Endothelial cell (in vitro differentiated cells): ENCODE measurements around the gene BNC2. TPM values are rescaled to one million over a fixed set of nuclear protein-coding genes. Genes with fewer than 3 reads are reported as not detected.

Experiments used
- DNase-seq: peaks from one replicate; pipeline ENCODE4 v3.0.0; 2021; ENCODE audit warnings: low spot score
- H3K27ac Mint-ChIP-seq: one replicate; pipeline ENCODE4 v1.8.0; 2021; ENCODE audit warnings: mixed read lengths, inconsistent platforms; ENCODE audit not compliant: unreplicated experiment
- H3K27me3 Mint-ChIP-seq: one replicate; pipeline ENCODE4 v1.8.0; 2021; ENCODE audit warnings: mild to moderate bottlenecking, moderate library complexity, mixed read lengths, inconsistent platforms; ENCODE audit not compliant: unreplicated experiment
- H3K36me3 Mint-ChIP-seq: one replicate; pipeline ENCODE4 v1.8.0; 2021; ENCODE audit warnings: mild to moderate bottlenecking, low read depth, mixed read lengths, inconsistent platforms; ENCODE audit not compliant: unreplicated experiment
- H3K4me1 Mint-ChIP-seq: one replicate; pipeline ENCODE4 v1.8.0; 2021; ENCODE audit warnings: mild to moderate bottlenecking, mixed read lengths, inconsistent platforms; ENCODE audit not compliant: unreplicated experiment
- H3K4me3 Mint-ChIP-seq: one replicate; pipeline ENCODE4 v1.8.0; 2021; ENCODE audit warnings: mild to moderate bottlenecking, mixed read lengths, inconsistent platforms; ENCODE audit not compliant: unreplicated experiment
- H3K9me3 Mint-ChIP-seq: one replicate; pipeline ENCODE4 v1.8.0; 2021; ENCODE audit warnings: mixed read lengths, inconsistent platforms; ENCODE audit not compliant: unreplicated experiment
- total RNA-seq: library from RNA; stranded (reverse); fragmentation: NEBNext Ultra II Directional; extraction: Animal tissue kit (Norgen Biotek cat#: 25700); gene quantifications from one replicate; pipeline ENCODE4 v1.2.1, GENCODE V29; 2021; ENCODE audit not compliant: unreplicated experiment
- TF ChIP-seq, protein P1 (sequence below): fragments of 200-600 bp; sonication (generic); IDR thresholded peaks from one replicate; pipeline ENCODE4 v1.5.0; 2021; ENCODE audit warnings: antibody characterized with exemption; ENCODE audit not compliant: unreplicated experiment

BNC2 gene
- total RNA-seq, 1 donor from 2014 or later, result 20.1 TPM

DNA sequence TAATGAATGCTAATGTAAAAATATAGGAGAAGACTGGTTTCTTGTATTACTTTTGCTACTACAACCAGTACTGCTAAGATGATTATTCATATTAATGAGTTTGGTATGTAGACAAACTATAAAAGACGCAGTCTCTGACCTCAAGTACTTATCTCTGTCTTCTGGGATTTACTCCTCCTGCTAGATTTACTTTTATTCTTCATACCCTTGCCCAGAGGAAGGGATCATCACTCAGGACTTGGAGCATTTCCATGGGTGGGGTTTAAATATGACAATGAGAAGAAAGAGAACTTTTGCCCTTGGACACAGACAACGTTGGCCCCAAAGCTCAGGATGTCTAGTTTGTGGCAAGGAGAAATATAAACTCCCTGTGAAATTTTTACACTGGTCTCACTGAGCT, 126.1 kb downstream of the BNC2 start:
- Mint-ChIP-seq H3K36me3 (no peaks in the 10 kb centered on the region), H3K9me3 (no peaks in the 10 kb centered on the region), H3K27ac (no peak overlapping the region), H3K27me3 (no peaks in the 10 kb centered on the region), H3K4me3 (no peak overlapping the region), H3K4me1 (no peaks in the 10 kb centered on the region)
- no peak for DNase-seq
- TF ChIP-seq, protein P1, sequence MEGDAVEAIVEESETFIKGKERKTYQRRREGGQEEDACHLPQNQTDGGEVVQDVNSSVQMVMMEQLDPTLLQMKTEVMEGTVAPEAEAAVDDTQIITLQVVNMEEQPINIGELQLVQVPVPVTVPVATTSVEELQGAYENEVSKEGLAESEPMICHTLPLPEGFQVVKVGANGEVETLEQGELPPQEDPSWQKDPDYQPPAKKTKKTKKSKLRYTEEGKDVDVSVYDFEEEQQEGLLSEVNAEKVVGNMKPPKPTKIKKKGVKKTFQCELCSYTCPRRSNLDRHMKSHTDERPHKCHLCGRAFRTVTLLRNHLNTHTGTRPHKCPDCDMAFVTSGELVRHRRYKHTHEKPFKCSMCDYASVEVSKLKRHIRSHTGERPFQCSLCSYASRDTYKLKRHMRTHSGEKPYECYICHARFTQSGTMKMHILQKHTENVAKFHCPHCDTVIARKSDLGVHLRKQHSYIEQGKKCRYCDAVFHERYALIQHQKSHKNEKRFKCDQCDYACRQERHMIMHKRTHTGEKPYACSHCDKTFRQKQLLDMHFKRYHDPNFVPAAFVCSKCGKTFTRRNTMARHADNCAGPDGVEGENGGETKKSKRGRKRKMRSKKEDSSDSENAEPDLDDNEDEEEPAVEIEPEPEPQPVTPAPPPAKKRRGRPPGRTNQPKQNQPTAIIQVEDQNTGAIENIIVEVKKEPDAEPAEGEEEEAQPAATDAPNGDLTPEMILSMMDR, result no peak

DNA sequence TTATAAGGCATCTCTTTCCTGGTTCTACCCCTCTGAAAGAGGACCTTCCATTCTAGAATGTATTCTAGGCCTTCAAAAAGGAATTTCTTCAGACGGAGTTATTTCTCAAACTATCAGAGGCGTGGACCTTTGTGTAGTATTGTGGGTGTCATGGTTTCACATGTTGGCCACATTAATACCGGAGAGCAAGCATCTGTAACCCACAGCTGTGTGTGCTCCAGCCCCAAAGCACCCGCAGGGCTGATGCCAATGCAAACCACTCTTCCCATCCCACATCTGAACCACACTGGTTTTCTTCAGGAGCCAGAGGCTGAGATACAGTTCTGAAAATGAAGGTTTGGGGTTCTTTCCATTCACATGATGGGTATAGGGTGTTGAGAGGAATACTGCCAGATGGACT, 127.1 kb downstream of the BNC2 start:
- Mint-ChIP-seq H3K4me1 (no peaks in the 10 kb centered on the region), H3K36me3 (no peaks in the 10 kb centered on the region), H3K27ac (no peak overlapping the region), H3K4me3 (no peak overlapping the region), H3K27me3 (no peaks in the 10 kb centered on the region), H3K9me3 (no peaks in the 10 kb centered on the region)
- TF ChIP-seq, protein P1, result no peak
- DNase-seq, result no peak

DNA sequence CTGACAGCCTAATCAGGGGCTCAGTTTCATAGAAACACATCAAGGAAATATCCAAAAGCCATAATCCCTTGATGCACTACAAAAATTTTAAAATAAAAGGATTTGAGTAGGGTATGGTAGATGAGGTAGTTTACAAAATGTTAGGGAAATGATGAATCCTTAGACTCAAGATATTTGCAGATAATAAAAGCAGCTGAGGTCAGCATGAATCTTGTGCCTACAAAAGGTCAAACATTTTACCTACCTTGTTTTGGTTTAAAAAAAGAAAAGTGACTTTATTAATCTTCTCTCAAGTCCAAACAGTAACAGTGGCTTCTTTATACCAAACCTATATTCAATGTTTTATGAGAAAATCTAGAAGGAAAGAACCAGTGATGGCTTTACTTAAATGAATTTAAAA, 135.5 kb downstream of the BNC2 start:
- DNase-seq, result no peak
- H3K36me3 Mint-ChIP-seq, result no peaks in the 10 kb centered on the region
- H3K4me3 Mint-ChIP-seq, result no peak overlapping the region
- H3K9me3 Mint-ChIP-seq, result no peaks in the 10 kb centered on the region
- peaks cover 2% of the 10 kb centered on the region for H3K4me1 Mint-ChIP-seq
- no peak overlapping the region for H3K27ac Mint-ChIP-seq
- no peaks in the 10 kb centered on the region for H3K27me3 Mint-ChIP-seq
- TF ChIP-seq, protein P1, result no peak

DNA sequence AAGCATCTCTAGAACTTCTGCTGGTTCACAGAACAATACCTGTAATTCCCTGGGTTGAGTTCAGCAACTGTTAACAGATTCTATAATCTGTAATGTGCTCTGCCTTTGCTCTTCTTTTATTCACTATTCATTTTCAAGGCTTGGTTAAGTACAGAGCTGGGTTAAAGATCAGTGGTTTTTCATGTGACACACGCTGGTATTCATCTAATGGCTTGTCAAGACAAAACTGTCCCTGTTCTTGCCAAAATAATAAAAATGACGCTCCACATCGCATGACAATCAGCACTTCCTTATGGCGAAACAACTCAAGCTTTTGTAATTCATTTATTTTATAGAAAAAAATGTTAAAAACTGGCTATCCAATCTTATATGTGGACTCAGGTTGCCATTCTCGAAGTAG, 137.9 kb downstream of the BNC2 start:
- Mint-ChIP-seq H3K4me1 (peaks cover 12% of the 10 kb centered on the region), H3K27me3 (no peaks in the 10 kb centered on the region), H3K27ac (no peak overlapping the region), H3K36me3 (no peaks in the 10 kb centered on the region), H3K4me3 (no peak overlapping the region), H3K9me3 (no peaks in the 10 kb centered on the region)
- no peak for DNase-seq
- TF ChIP-seq, protein P1, result no peak

DNA sequence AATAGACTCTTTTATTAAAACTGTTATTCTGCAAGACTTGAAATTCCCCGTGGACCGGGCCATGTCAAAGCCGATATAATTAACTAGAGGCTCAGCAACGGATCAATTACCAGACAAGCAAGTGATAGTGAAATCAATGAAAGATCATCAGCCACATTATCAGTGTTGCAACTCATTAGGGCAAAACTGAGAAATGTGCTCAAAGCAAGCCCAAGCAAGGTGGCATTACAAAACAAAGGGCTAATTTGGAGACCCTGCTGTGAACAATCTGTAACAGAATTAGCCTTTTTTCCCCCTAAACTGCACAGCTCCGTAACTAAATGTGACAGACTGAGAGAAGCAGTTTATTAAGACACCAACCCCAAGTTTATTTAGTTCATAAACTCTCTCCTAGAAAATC, 140.3 kb downstream of the BNC2 start:
- Mint-ChIP-seq H3K9me3 (no peaks in the 10 kb centered on the region), H3K27me3 (peaks cover 2% of the 10 kb centered on the region), H3K4me3 (no peak overlapping the region), H3K27ac (no peak overlapping the region), H3K4me1 (peaks cover 21% of the 10 kb centered on the region), H3K36me3 (no peaks in the 10 kb centered on the region)
- TF ChIP-seq, protein P1, result no peak
- DNase-seq, result no peak
